GM19467 (cell line): Measurements from ENCODE around the gene PADI3.

Source experiments
- ATAC-seq: cut with Tn5 transposase; IDR thresholded peaks from one replicate; pipeline ENCODE4 v1.9.1; 2021; ENCODE audit warnings: mild to moderate bottlenecking, moderate library complexity; ENCODE audit not compliant: unreplicated experiment

PADI3 gene

GRCh38 chr1:17270891-17271765 lies 22.2 kb downstream of the PADI3 start:
- no peak for ATAC-seq

GRCh38 chr1:17272066-17272465 lies 23.2 kb downstream of the PADI3 start:
- no peak for ATAC-seq

- ATAC-seq = no peak
Measured at GRCh38 chr1:17272646-17273045, 23.7 kb downstream of the PADI3 start.

- ATAC-seq = no peak
Measured at GRCh38 chr1:17273096-17273495, 24.2 kb downstream of the PADI3 start.

GRCh38 chr1:17274186-17275170 lies 25.6 kb downstream of the PADI3 start:
- no peak for ATAC-seq

- no peak for ATAC-seq
Measured at GRCh38 chr1:17276568-17276967, 27.7 kb downstream of the PADI3 start.

- ATAC-seq = no peak
Measured at GRCh38 chr1:17277511-17278159, 28.7 kb downstream of the PADI3 start.

- ATAC-seq = no peak
Measured at GRCh38 chr1:17278996-17279830, 30.3 kb downstream of the PADI3 start.

- no peak for ATAC-seq
Measured at GRCh38 chr1:17280436-17280835, 31.5 kb downstream of the PADI3 start.

- ATAC-seq = no peak
Measured at GRCh38 chr1:17280894-17281293, 32.0 kb downstream of the PADI3 start.

GRCh38 chr1:17281775-17282181 lies 32.9 kb downstream of the PADI3 start:
- no peak for ATAC-seq

- no peak for ATAC-seq
Measured at GRCh38 chr1:17282836-17283235, 33.9 kb downstream of the PADI3 start.

GRCh38 chr1:17286646-17287045 lies 37.7 kb downstream of the PADI3 start:
- no peak for ATAC-seq

GRCh38 chr1:17287130-17287776 lies 38.4 kb downstream of the PADI3 start:
- ATAC-seq = no peak

GRCh38 chr1:17289721-17290120 lies 40.8 kb downstream of the PADI3 start:
- no peak for ATAC-seq

GRCh38 chr1:17290553-17290952 lies 41.7 kb downstream of the PADI3 start:
- no peak for ATAC-seq

GRCh38 chr1:17292299-17293160 lies 43.6 kb downstream of the PADI3 start:
- no peak for ATAC-seq

- no peak for ATAC-seq
Measured at GRCh38 chr1:17293681-17294425, 45.0 kb downstream of the PADI3 start.
